GM21619 (cell line): ENCODE measurements around the gene IL1B.

Experiments
- ATAC-seq: cut with Tn5 transposase; IDR thresholded peaks from one replicate; pipeline ENCODE4 v1.9.1; 2021; ENCODE audit not compliant: unreplicated experiment

IL1B gene

GRCh38 chr2:112784199-112785189 is 52.1 kb downstream of the IL1B start, which contains the start of gene IL1A:
Gene IL1A (minus strand): TSS chr2:112784493. CDS start chr2:112783770, 723 bp downstream.
- no peak for ATAC-seq

- ATAC-seq, result no peak
Observed at GRCh38 chr2:112783187-112783714, 53.3 kb downstream of the IL1B start.

DNA sequence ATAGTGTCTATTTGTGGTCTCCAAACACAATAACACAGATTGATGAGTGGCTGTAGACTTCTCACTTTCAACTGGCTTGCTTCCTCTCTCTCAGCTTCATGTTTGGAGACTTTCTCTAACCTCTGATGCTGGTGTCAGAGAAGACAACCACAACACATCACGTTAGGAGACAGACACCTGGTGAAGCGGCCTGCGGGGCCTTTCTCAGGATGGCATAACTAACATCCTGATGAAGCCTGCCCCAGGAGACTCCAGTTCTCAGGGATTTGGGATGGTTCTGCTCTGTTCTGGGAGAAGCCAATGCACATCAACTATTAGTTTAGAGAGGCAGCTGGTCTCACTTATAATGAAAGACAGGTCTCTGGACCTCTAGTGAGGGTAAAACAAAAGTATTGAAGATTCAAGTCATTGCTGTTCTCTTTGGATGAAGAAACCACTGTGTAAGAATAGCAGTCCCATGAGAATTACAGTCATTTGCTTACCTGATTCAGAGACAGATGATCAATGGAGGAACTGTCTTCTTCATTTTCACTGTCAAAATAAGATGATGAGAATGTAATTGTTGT is 54.3 kb downstream of the IL1B start:
- ATAC-seq, result peak; percentile 85
